ENCODE results near the gene RAD51B. TPM values are rescaled to one million over a fixed set of nuclear protein-coding genes. Genes with fewer than 3 reads are reported as not detected.

Gene RAD51B
- total RNA-seq, 2 donors from 2014 or later, result 22.8 to 33.8 TPM

GRCh38 chr14:68051146-68051545 is 231.6 kb downstream of the RAD51B start:
- H3K27me3 ChIP-seq (ENCODE audit: control insufficient read depth, insufficient read depth, low read length, poor library complexity, severe bottlenecking), result no peaks in the 10 kb centered on the region
- no peaks in the 10 kb centered on the region for H3K27me3 Mint-ChIP-seq (ENCODE audit: insufficient read depth)
- no peak overlapping the region for H3K4me3 ChIP-seq (ENCODE audit: low read length)
- H3K36me3 ChIP-seq (ENCODE audit: control insufficient read depth, insufficient read depth, low read length), result no peaks in the 10 kb centered on the region
- H3K9me3 ChIP-seq (ENCODE audit: control insufficient read depth, low read length), result no peaks in the 10 kb centered on the region
- H3K27ac ChIP-seq (ENCODE audit: low read depth, low read length), result no peak overlapping the region
- H3K27ac Mint-ChIP-seq, result no peak overlapping the region
- H3K4me1 ChIP-seq (ENCODE audit: control insufficient read depth, insufficient read depth, low read length), result no peaks in the 10 kb centered on the region
- H3K36me3 Mint-ChIP-seq (ENCODE audit: low read depth), result no peaks in the 10 kb centered on the region
- no peak overlapping the region for H3K4me3 Mint-ChIP-seq
- no peak overlapping the region for H3K9ac ChIP-seq (ENCODE audit: extremely low read depth, low read length, poor library complexity, severe bottlenecking)
- WGBS, 2 experiments (ENCODE audit: insufficient coverage in 1 of 2, insufficient read length in 1 of 2), result no CpG with 5 or more reads among the region's 1 CpG
- no peaks in the 10 kb centered on the region for H3K9me3 Mint-ChIP-seq
- no peak for DNase-seq
- no peak for TF ChIP-seq CTCF (conservative IDR thresholded peaks at IDR 0.05)
- no peaks in the 10 kb centered on the region for H3K4me1 Mint-ChIP-seq

- no peak for DNase-seq
- H3K36me3 Mint-ChIP-seq (ENCODE audit: low read depth), result peaks cover 2% of the 10 kb centered on the region
These were observed 240.6 kb downstream of the RAD51B start for GRCh38 chr14:68060198-68060597.

GRCh38 chr14:68062651-68063050 is 243.1 kb downstream of the RAD51B start:
- no peak overlapping the region for H3K27ac ChIP-seq (ENCODE audit: low read depth, low read length)
- H3K4me3 ChIP-seq (ENCODE audit: low read length), result no peak overlapping the region
- DNase-seq, result no peak
- TF ChIP-seq CTCF (conservative IDR thresholded peaks at IDR 0.05), result no peak
- H3K9ac ChIP-seq (ENCODE audit: extremely low read depth, low read length, poor library complexity, severe bottlenecking), result no peak overlapping the region
- Mint-ChIP-seq H3K27ac (no peak overlapping the region), H3K4me3 (no peak overlapping the region), H3K36me3 (ENCODE audit: low read depth) (peaks cover 2% of the 10 kb centered on the region), H3K9me3 (peaks cover 2% of the 10 kb centered on the region), H3K27me3 (ENCODE audit: insufficient read depth) (no peaks in the 10 kb centered on the region), H3K4me1 (no peaks in the 10 kb centered on the region)
- no peaks in the 10 kb centered on the region for H3K36me3 ChIP-seq (ENCODE audit: control insufficient read depth, insufficient read depth, low read length)
- H3K9me3 ChIP-seq (ENCODE audit: control insufficient read depth, low read length), result no peaks in the 10 kb centered on the region
- WGBS, 2 experiments (ENCODE audit: insufficient coverage in 1 of 2, insufficient read length in 1 of 2), result 97% methylated on average over 2 of the region's 2 CpGs; no CpG with 5 or more reads in 1 of the 2 experiments
- no peaks in the 10 kb centered on the region for H3K4me1 ChIP-seq (ENCODE audit: control insufficient read depth, insufficient read depth, low read length)
- H3K27me3 ChIP-seq (ENCODE audit: control insufficient read depth, insufficient read depth, low read length, poor library complexity, severe bottlenecking), result no peaks in the 10 kb centered on the region

More at GRCh38 chr14:68060198-68060597, 240.6 kb downstream of the RAD51B start:
- Histone ChIP-seq H3K36me3 (ENCODE audit: control insufficient read depth, insufficient read depth, low read length) (no peaks in the 10 kb centered on the region), H3K4me3 (ENCODE audit: low read length) (no peak overlapping the region), H3K9ac (ENCODE audit: extremely low read depth, low read length, poor library complexity, severe bottlenecking) (no peak overlapping the region), H3K27me3 (ENCODE audit: control insufficient read depth, insufficient read depth, low read length, poor library complexity, severe bottlenecking) (no peaks in the 10 kb centered on the region), H3K4me1 (ENCODE audit: control insufficient read depth, insufficient read depth, low read length) (no peaks in the 10 kb centered on the region), H3K9me3 (ENCODE audit: control insufficient read depth, low read length) (no peaks in the 10 kb centered on the region), H3K27ac (ENCODE audit: low read depth, low read length) (no peak overlapping the region)
- TF ChIP-seq CTCF (conservative IDR thresholded peaks at IDR 0.05), result no peak
- H3K27ac Mint-ChIP-seq, result no peak overlapping the region
- H3K27me3 Mint-ChIP-seq (ENCODE audit: insufficient read depth), result no peaks in the 10 kb centered on the region
- H3K9me3 Mint-ChIP-seq, result peaks cover 2% of the 10 kb centered on the region
- WGBS, 2 experiments (ENCODE audit: insufficient coverage in 1 of 2, insufficient read length in 1 of 2), result 85 to 100% methylated on average over 1 of the region's 1 CpG
- H3K4me3 Mint-ChIP-seq, result no peak overlapping the region
- H3K4me1 Mint-ChIP-seq, result no peaks in the 10 kb centered on the region

All from endodermal cell (in vitro differentiated cells).